Type B pancreatic cell (in vitro differentiated cells): Measurements from ENCODE around the gene NAGLU. TPM values are rescaled to one million over a fixed set of nuclear protein-coding genes. Genes with fewer than 3 reads are reported as not detected.
"Not testable (repeated sequence)": the region's sequence is repeated elsewhere in the genome, so short reads cannot be mapped to it uniquely, and the experiment has no call there.

ENCODE experiments used
- DNase-seq: peaks from one replicate; pipeline ENCODE4 v3.0.0; 2021; ENCODE audit warnings: mixed read lengths; ENCODE audit not compliant: unreplicated experiment; ENCODE audit errors: extremely low spot score
- H3K27ac Mint-ChIP-seq: 2 replicates; pipeline ENCODE4 v1.8.0; 2021; ENCODE audit warnings: mild to moderate bottlenecking, mixed read lengths
- H3K27me3 Mint-ChIP-seq: 2 replicates; pipeline ENCODE4 v1.8.0; 2021; ENCODE audit warnings: mixed read lengths
- H3K36me3 Mint-ChIP-seq: 2 replicates; pipeline ENCODE4 v1.8.0; 2021; ENCODE audit warnings: mixed read lengths
- H3K4me1 Mint-ChIP-seq: one replicate; pipeline ENCODE4 v1.8.0; 2021; ENCODE audit warnings: mixed read lengths; ENCODE audit not compliant: unreplicated experiment
- H3K4me3 Mint-ChIP-seq: 2 replicates; pipeline ENCODE4 v1.8.0; 2021; ENCODE audit warnings: mild to moderate bottlenecking, mixed read lengths
- H3K9me3 Mint-ChIP-seq: 2 replicates; pipeline ENCODE4 v1.8.0; 2021; ENCODE audit warnings: mixed read lengths
- total RNA-seq: library from RNA; stranded (reverse); gene quantifications from 2 replicates; pipeline ENCODE4 v1.2.1, GENCODE V29; 2021; ENCODE audit warnings: low replicate concordance
- TF ChIP-seq, protein P1 (sequence below): fragments of 200-600 bp; sonication (generic); conservative IDR thresholded peaks from 2 replicates; pipeline ENCODE4 v1.5.0; 2021; ENCODE audit warnings: antibody characterized with exemption, mild to moderate bottlenecking

NAGLU gene
- total RNA-seq, 1 donor from 2014 or later: 26.5 TPM

GRCh38 chr17:42547698-42548069, 11.6 kb downstream of the NAGLU start:
- Mint-ChIP-seq H3K4me3 (no peak overlapping the region), H3K9me3 (no peaks in the 10 kb centered on the region), H3K27me3 (no peaks in the 10 kb centered on the region), H3K4me1 (peaks cover 4% of the 10 kb centered on the region), H3K36me3 (no peaks in the 10 kb centered on the region), H3K27ac (no peak overlapping the region)
- TF ChIP-seq, protein P1, sequence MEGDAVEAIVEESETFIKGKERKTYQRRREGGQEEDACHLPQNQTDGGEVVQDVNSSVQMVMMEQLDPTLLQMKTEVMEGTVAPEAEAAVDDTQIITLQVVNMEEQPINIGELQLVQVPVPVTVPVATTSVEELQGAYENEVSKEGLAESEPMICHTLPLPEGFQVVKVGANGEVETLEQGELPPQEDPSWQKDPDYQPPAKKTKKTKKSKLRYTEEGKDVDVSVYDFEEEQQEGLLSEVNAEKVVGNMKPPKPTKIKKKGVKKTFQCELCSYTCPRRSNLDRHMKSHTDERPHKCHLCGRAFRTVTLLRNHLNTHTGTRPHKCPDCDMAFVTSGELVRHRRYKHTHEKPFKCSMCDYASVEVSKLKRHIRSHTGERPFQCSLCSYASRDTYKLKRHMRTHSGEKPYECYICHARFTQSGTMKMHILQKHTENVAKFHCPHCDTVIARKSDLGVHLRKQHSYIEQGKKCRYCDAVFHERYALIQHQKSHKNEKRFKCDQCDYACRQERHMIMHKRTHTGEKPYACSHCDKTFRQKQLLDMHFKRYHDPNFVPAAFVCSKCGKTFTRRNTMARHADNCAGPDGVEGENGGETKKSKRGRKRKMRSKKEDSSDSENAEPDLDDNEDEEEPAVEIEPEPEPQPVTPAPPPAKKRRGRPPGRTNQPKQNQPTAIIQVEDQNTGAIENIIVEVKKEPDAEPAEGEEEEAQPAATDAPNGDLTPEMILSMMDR: no peak
- no peak for DNase-seq

GRCh38 chr17:42548070-42548837, 12.2 kb downstream of the NAGLU start:
- Mint-ChIP-seq H3K9me3 (no peaks in the 10 kb centered on the region), H3K27ac (no peak overlapping the region), H3K27me3 (no peaks in the 10 kb centered on the region), H3K4me3 (peak overlapping the region; percentile 78), H3K4me1 (peaks cover 4% of the 10 kb centered on the region), H3K36me3 (no peaks in the 10 kb centered on the region)
- TF ChIP-seq, protein P1: peak; percentile 67
- peak; percentile 87 for DNase-seq

DNA sequence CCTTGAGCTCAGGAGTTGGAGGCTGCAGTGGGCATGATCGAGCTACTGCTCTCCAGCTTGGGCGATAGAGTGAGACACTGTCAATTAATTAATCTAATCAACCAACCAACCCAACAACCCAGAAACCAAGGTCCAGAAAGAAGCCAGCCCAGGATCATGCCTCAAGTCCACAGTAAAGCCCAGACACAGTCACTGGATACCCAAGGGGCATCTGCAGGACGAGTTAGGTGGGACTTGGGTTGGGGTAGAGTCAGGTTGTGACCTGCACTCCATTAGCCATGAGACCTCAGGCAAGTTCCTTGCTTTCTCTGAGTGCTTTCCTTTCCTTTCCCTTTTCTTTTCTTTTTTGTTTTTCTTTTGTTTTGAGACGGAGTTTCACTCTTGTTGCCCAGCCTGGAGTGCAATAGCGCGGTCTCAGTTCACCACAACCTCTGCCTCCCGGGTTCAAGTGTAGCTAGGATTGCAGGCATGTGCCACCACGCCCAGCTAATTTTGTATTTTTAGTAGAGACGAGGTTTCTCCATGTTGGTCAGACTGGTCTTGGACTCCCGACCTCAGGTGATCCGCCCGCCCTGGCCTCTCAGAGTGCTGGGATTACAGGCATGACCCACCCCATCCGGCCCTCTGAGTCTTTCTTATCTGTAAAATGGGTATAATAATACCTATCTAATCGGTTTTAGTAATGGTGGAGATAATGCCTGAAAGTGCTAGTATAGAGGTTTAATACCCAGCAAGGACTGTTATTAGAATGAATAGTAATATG, 13.1 kb downstream of the NAGLU start:
- Mint-ChIP-seq H3K9me3 (no peaks in the 10 kb centered on the region), H3K4me1 (peaks cover 4% of the 10 kb centered on the region), H3K36me3 (no peaks in the 10 kb centered on the region), H3K27me3 (no peaks in the 10 kb centered on the region), H3K27ac (no peak overlapping the region), H3K4me3 (peak overlapping the region; percentile 78)
- TF ChIP-seq, protein P1: no peak
- DNase-seq: no peak

DNA sequence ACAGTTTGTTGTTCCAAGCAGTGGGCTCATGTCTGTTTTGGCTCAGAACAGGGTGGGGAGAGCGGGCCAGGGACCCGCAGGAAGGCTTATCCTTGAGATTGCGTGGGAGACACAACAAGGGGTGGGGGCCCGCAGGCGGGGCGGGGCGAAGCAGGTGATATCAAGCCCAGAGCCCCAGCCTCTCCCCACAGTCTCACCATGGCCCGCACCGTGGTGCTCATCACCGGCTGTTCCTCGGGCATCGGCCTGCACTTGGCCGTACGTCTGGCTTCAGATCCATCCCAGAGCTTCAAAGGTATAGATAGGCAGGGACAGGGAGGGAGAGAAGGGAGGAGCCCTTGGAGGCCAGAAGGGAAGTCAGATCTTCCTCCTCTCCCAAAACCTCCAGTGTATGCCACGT, 16.7 kb downstream of the NAGLU start, which contains the start of gene HSD17B1:
Gene HSD17B1 (plus strand): TSS at position 188 of the 400 bp plus-strand sequence. CDS start 11 bp downstream, at position 199.
- H3K36me3 Mint-ChIP-seq, H3K27ac Mint-ChIP-seq: not testable (repeated sequence)
- H3K4me1 Mint-ChIP-seq: peaks cover 13% of the 10 kb centered on the region

DNA sequence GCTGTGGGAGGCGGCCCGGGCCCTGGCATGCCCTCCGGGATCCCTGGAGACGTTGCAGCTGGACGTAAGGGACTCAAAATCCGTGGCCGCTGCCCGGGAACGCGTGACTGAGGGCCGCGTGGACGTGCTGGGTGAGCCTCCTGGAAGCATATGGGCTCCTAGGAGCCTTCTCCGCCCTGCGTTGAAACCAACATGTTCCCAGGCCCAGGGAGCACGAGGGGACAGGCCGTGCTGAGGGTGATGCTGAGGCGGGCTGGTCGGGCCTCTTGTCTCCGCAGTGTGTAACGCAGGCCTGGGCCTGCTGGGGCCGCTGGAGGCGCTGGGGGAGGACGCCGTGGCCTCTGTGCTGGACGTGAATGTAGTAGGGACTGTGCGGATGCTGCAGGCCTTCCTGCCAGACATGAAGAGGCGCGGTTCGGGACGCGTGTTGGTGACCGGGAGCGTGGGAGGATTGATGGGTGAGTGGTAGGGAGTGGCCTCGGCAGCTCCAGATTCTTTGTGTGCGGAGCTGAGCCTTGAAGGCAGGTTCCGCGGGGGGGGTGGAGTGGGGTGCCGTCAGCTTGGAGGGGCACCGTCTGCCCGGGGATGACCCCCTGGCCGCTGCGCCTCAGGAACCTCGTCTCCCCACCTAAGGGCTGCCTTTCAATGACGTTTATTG, 17.2 kb downstream of the NAGLU start:
- no peak for DNase-seq
- no peaks in the 10 kb centered on the region for H3K9me3 Mint-ChIP-seq
- peaks cover 13% of the 10 kb centered on the region for H3K4me1 Mint-ChIP-seq
- H3K36me3 Mint-ChIP-seq: no peaks in the 10 kb centered on the region
- no peaks in the 10 kb centered on the region for H3K27me3 Mint-ChIP-seq
- TF ChIP-seq, protein P1: no peak
- peak overlapping the region; percentile 92 for H3K4me3 Mint-ChIP-seq
- H3K27ac Mint-ChIP-seq: no peak overlapping the region

More for the DNA sequence above, 16.7 kb downstream of the NAGLU start, which contains the start of gene HSD17B1:
- H3K27me3 Mint-ChIP-seq, H3K9me3 Mint-ChIP-seq, DNase-seq: not testable (repeated sequence)
- peak within 1 kb of the TSS; percentile 92 for H3K4me3 Mint-ChIP-seq
